Prostate gland (tissue), 2 donors: Measurements from ENCODE around the gene MYLK. TPM values are rescaled to one million over a fixed set of nuclear protein-coding genes. Genes with fewer than 3 reads are reported as not detected.
A peak's percentile ranks its signal among the peaks of the same experiment; 100 is the strongest.

ENCODE experiments used
- DNase-seq: peaks from one replicate; pipeline ENCODE4 v3.0.0-alpha.2; 2019; ENCODE audit warnings: low spot score
- H3K27ac ChIP-seq, 2 donors: fragments of 200-600 bp; sonication (generic); 2 replicates each; pipeline ENCODE4 v1.5.1; 2017 to 2019
- H3K27me3 ChIP-seq: fragments of 200-600 bp; sonication (generic); replicated peaks from 2 replicates; pipeline ENCODE4 v1.5.1; 2019; ENCODE audit not compliant: insufficient read depth
- H3K36me3 ChIP-seq, 2 donors: fragments of 200-600 bp; sonication (generic); 1 replicate in 1 of 2; 2 replicates in 1 of 2; pipeline versions ENCODE4 v1.5.1 to v1.8.1; 2017 to 2019
- H3K4me1 ChIP-seq: fragments of 200-600 bp; sonication (generic); replicated peaks from 2 replicates; pipeline ENCODE4 v1.5.1; 2019
- H3K4me3 ChIP-seq, 2 donors: fragments of 200-600 bp; sonication (generic); 2 replicates each; pipeline ENCODE4 v1.5.1; 2017 to 2019
- H3K9me3 ChIP-seq: fragments of 200-600 bp; sonication (generic); 2 replicates; pipeline ENCODE4 v1.5.1; 2017
- POLR2A ChIP-seq: fragments of 450-650 bp; IDR thresholded peaks from one replicate; pipeline ENCODE4 v1.6.1; 2016; ENCODE audit warnings: antibody characterized with exemption, mild to moderate bottlenecking
- POLR2AphosphoS5 ChIP-seq: sonication (generic); formaldehyde crosslinking; IDR thresholded peaks from one replicate; pipeline ENCODE4 v1.6.1; 2017; ENCODE audit warnings: antibody characterized with exemption
- WGBS: methylation state at CpG from one replicate; pipeline ENCODE4 v1.1.5; 2018; 5-methylcytosine and 5-hydroxymethylcytosine counted together
- intact Hi-C: fragments of 100-400 bp; cut with DNase I; formaldehyde crosslinking; loops from one replicate; pipeline ENCODE4 v1.14.2; 2022
- total RNA-seq, 2 donors: library from RNA; depleted of rRNA; stranded (reverse); fragments of >200 nt; gene quantifications; one replicate each; pipeline ENCODE4 v1.1.0, GENCODE V29; 2016
- TF ChIP-seq, protein P1 (sequence below), 4 experiments: fragments of 200-600 bp in 2 of 4; fragments of 450-650 bp in 2 of 4; sonication (generic) in 2 of 4; IDR thresholded peaks; 1 replicate in 3 of 4; 2 replicates in 1 of 4; pipeline ENCODE4 v1.5.1; 2016 to 2019; ENCODE audit warnings: antibody characterized with exemption in 4 of 4, mild to moderate bottlenecking in 2 of 4, moderate library complexity in 2 of 4

The MYLK gene
- total RNA-seq, 2 donors from 2014 or later, result 345 to 600 TPM

DNA sequence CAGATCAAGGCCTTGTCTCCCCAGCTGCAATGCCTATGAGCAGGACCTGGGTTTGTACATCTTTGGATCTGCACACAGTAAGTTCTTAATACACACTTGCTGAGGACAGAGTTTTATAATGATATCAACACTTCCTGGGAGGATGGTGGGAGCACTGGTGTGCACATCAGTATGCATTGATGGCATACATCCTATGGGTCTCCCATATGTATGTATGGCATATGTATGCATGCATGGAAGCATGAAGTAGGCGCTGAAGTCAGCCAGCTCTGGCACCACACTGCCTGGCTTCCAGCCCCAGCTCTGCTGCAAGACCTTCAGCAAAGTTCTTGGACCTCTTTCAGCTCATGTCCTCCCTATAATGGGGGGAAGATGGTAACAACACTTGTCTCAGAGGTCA lies 68.2 kb downstream of the MYLK start:
- Histone ChIP-seq H3K27me3 (no peaks in the 10 kb centered on the region), H3K4me3 (no peak overlapping the region), H3K27ac (peak overlapping the region in 1 of 2 donors; percentile 38), H3K4me1 (no peaks in the 10 kb centered on the region), H3K36me3 (no peaks in the 10 kb centered on the region), H3K9me3 (no peaks in the 10 kb centered on the region)
- DNase-seq, result no peak
- WGBS, result 88% methylated on average over 1 of the region's 1 CpG
- intact Hi-C loops, result no loop called here
- TF ChIP-seq POLR2A, result no peak
- TF ChIP-seq POLR2AphosphoS5, result no peak
- TF ChIP-seq, protein P1, sequence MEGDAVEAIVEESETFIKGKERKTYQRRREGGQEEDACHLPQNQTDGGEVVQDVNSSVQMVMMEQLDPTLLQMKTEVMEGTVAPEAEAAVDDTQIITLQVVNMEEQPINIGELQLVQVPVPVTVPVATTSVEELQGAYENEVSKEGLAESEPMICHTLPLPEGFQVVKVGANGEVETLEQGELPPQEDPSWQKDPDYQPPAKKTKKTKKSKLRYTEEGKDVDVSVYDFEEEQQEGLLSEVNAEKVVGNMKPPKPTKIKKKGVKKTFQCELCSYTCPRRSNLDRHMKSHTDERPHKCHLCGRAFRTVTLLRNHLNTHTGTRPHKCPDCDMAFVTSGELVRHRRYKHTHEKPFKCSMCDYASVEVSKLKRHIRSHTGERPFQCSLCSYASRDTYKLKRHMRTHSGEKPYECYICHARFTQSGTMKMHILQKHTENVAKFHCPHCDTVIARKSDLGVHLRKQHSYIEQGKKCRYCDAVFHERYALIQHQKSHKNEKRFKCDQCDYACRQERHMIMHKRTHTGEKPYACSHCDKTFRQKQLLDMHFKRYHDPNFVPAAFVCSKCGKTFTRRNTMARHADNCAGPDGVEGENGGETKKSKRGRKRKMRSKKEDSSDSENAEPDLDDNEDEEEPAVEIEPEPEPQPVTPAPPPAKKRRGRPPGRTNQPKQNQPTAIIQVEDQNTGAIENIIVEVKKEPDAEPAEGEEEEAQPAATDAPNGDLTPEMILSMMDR (IDR thresholded peaks at IDR 0.05), result no peak

- H3K4me1 ChIP-seq, result no peaks in the 10 kb centered on the region
- no peak overlapping the region for H3K4me3 ChIP-seq
- WGBS, result 85% methylated on average over 4 of the region's 4 CpGs
- no peaks in the 10 kb centered on the region for H3K27me3 ChIP-seq
- intact Hi-C loops, result no loop called here
- DNase-seq, result no peak
- H3K9me3 ChIP-seq, result no peaks in the 10 kb centered on the region
- H3K27ac ChIP-seq, result no peak overlapping the region
- TF ChIP-seq POLR2A, result no peak
- no peak for TF ChIP-seq POLR2AphosphoS5
- TF ChIP-seq, protein P1 (IDR thresholded peaks at IDR 0.05), result no peak
- no peaks in the 10 kb centered on the region for H3K36me3 ChIP-seq
Observed at GRCh38 chr3:123813876-123814275, 70.3 kb downstream of the MYLK start.

DNA sequence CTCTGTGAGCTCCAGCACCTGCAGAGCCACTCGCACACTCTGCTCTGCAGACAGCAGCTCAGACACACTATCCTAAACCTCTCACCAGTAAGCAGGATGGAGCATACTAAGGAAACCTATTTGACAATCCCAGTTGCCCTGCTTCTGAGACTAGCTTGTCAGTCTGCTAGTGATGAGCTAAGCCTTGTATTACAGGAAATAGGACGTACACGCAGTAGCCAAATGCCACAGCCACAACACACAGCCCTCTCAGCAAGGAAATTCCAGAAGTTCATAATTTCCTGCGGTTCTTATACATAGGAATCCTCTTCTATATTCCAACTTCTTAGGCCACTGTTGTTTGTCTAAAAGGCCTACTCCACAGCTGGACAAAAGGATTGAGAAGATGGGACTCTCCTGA lies 74.5 kb downstream of the MYLK start:
- Histone ChIP-seq H3K36me3 (no peaks in the 10 kb centered on the region), H3K4me3 (no peak overlapping the region), H3K9me3 (no peaks in the 10 kb centered on the region), H3K27me3 (no peaks in the 10 kb centered on the region), H3K27ac (no peak overlapping the region), H3K4me1 (no peaks in the 10 kb centered on the region)
- whole genome bisulfite sequencing, result 88% methylated on average over 4 of the region's 4 CpGs
- TF ChIP-seq POLR2A (no peak), POLR2AphosphoS5 (no peak)
- TF ChIP-seq, protein P1 (IDR thresholded peaks at IDR 0.05), result no peak
- intact Hi-C loops, result no loop called here
- no peak for DNase-seq

DNA sequence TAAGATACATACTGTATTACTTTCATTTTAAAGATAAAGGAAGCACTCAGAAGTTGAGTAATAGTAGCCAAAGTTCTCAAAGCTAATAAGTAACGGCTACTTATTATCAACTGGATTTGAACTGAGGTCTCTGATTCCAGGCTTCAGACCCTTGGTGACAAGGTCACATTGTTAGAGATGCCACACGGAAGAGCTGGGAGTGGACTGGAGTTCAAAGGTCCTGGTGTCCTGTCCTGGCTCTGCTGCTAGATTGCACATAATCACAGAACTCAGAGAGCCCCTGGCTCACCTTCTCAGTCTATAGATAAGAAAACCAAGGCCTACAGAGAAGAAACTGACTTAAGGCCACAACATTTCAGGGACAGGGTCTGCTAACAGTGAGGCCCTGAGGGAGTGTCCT lies 75.3 kb downstream of the MYLK start:
- DNase-seq, result no peak
- Histone ChIP-seq H3K27ac (no peak overlapping the region), H3K9me3 (no peaks in the 10 kb centered on the region), H3K36me3 (no peaks in the 10 kb centered on the region), H3K27me3 (no peaks in the 10 kb centered on the region), H3K4me1 (no peaks in the 10 kb centered on the region), H3K4me3 (no peak overlapping the region)
- TF ChIP-seq POLR2AphosphoS5 (no peak), POLR2A (no peak)
- TF ChIP-seq, protein P1 (IDR thresholded peaks at IDR 0.05), result no peak
- WGBS, result 88% methylated on average over 2 of the region's 2 CpGs
- intact Hi-C loops, result no loop called here

DNA sequence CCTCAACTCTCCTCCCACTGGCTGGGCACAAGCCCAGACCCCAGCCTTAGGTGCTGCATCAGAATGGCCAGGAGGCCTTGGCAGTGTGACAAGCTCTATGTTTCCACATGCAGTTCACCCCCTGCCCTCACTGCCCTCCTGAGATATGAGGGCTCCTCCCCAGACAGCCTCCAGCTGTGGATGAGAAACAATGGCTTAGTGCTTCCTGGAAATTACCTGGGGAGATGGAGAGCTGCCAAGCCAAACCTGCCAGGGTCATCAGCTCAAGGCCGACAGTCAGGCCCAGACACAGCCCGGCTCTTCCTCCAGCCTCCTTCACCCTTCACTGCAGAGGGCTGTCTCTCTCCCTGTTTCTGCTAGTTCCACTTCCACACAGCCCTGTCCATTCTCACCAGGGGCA lies 76.3 kb downstream of the MYLK start:
- Histone ChIP-seq H3K9me3 (no peaks in the 10 kb centered on the region), H3K4me1 (no peaks in the 10 kb centered on the region), H3K36me3 (no peaks in the 10 kb centered on the region), H3K27ac (no peak overlapping the region), H3K27me3 (no peaks in the 10 kb centered on the region), H3K4me3 (no peak overlapping the region)
- WGBS, result 48% methylated on average over 2 of the region's 2 CpGs
- peak; percentile 8 for TF ChIP-seq POLR2AphosphoS5
- TF ChIP-seq, protein P1 (IDR thresholded peaks at IDR 0.05), result no peak
- DNase-seq, result no peak
- intact Hi-C loops, result no loop called here
